GM18868 (cell line): ENCODE data around the gene PTPRM.
"Not testable (repeated sequence)": the region's sequence is repeated elsewhere in the genome, so short reads cannot be mapped to it uniquely, and the experiment has no call there.

ENCODE experiments used
- ATAC-seq: cut with Tn5 transposase; IDR thresholded peaks from one replicate; pipeline ENCODE4 v1.9.1; 2021; ENCODE audit warnings: mild to moderate bottlenecking, moderate library complexity; ENCODE audit not compliant: unreplicated experiment

Gene PTPRM

GRCh38 chr18:7721532-7721931 lies 154.4 kb downstream of the PTPRM start:
- ATAC-seq, result no peak

- ATAC-seq, result no peak
Measured at GRCh38 chr18:7722955-7723354, 155.8 kb downstream of the PTPRM start.

DNA sequence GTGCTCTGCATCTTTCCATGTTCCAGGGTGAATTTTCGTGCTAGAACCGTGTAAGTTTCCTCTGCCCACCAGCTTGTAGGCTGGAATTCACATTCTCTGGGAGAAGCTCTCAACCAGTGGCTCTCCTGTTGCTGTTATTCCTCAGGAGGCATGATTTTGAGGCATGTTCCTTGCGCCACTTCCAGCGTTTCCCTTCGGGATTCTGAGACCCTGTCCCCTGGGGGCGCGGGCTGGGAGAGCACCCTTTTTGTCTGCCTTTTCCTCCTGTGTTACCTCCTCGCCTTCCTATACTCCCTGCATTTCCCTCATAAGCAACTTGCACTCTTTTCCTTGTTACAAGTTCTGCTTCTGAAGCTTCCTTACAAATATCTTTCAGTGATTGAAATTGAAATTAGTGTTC lies 156.4 kb downstream of the PTPRM start:
- ATAC-seq, result no peak

GRCh38 chr18:7725473-7725872 lies 158.4 kb downstream of the PTPRM start:
- no peak for ATAC-seq

DNA sequence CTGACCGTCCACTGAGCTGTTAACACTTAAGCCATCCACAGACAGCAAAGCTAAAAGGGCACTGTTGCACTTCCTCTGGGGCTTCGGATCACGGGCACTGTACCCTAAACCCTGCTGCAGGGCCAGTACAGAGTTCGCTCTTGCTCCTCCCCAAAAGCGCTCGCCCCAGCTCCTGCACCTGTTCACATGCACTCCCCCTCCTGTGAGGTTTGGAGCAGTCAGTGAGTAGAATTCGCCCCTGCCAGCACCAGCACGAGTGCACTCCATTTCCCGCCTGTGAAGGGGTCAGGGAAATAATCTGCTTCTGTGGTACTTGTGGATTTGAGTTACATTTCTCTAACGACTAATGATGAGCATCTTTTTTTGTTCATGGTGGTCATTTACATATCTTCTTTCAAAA lies 158.8 kb downstream of the PTPRM start:
- ATAC-seq, result no peak

DNA sequence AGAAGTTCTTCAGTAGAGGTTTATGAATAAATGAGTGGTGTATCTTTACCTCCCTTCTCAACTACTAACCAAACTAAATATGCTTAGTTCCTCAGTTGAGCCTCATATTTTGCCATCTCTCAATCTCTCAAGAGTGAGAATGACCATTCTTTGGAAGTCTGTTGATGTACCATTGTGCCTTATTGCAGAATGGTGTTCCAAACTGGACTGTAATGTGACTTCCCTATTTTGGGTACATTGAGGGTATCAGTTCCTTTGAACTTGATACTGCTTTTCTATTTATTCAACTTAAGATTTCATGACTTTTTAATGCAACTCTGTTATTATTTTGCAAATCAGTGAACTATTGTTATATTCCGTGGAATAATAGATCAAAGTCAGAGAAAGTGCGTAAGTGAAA lies 159.4 kb downstream of the PTPRM start:
- ATAC-seq, result no peak

DNA sequence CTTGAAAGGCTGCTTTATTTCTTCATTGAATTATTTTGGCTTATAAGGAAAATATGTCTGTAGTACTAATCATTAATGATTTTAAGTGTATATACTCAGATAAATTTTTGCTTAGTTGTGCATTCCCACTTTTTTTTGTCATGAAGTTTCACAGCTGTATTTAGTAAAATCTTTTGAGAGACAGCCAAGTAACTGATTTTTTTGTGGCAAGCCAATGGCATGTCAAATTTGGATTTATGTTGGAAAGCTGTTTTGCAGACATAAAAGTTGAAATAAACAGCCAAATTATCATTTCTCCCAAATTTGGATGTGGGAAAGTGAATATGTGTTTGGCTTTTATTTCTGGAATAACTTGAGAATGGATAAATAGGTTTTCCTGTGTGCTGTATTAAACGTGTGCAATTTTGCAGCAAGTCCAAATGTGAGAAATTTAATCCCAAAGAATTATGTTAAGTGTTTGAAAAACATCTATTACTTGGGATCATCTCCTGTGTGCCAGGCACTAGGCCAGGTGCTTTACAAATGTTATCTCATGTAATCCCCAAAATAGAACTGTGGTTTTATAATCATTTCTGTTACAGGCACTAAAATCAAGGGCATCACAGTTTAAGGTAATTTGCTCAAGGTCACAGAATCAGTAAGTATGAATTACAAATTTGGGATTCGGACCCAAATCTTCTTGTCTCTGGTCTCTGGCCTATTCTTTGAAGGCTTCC lies 160.4 kb downstream of the PTPRM start:
- ATAC-seq, result no peak

DNA sequence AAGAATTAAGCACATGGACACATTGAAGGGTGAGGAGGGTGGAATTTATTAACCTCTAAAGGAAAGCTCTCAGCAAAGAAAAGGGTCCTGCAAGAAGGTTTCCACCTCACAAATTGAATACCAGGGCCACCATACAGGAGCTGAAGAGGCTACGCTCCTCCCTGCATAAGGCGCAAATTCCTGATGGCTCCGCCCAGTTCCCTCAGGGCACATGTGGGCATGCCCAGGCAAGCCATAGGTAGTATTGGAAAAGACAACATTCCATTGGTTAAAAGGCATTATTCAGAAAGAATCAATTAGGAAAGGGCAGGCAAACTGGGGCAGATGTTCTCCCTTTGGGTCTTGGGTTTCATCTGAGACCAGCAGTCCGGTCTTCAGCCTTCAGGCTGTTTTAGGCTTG lies 161.2 kb downstream of the PTPRM start:
- no peak for ATAC-seq

DNA sequence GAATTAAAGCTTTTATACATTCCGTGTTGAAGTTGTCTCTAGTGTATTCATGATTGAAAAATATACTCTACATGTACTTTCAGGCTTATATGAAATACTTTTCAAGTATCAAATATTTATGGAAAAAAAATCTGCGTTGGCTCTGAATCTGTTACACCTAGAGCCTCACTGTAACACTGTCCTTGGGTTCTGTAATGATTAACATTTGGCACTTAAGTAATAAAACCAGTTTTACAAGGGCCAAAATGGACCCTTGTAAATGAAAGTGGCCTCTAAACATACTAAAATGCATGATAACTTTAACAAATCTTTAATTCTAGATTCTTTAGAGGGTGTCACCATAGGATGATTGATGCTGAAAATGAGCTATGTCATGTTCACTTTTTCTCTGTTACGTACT lies 162.8 kb downstream of the PTPRM start:
- no peak for ATAC-seq

DNA sequence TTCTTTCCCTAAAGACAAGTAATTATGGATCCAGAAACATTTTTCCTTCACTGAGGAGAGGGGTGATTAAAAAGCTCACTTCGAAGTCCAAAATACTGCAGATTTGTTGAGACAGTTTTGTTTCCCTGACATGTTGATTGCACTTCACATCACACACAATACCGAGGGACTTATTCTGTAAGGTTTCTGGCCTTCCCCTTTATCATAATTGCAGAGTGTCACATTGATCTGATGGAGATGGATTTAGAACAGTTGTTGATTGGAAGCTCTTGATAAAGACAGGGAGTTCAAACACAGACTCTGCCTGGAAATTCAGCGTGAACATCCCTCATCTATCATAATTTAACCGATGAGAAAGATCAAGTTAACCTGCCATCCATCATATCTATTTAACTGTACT lies 163.6 kb downstream of the PTPRM start:
- no peak for ATAC-seq

DNA sequence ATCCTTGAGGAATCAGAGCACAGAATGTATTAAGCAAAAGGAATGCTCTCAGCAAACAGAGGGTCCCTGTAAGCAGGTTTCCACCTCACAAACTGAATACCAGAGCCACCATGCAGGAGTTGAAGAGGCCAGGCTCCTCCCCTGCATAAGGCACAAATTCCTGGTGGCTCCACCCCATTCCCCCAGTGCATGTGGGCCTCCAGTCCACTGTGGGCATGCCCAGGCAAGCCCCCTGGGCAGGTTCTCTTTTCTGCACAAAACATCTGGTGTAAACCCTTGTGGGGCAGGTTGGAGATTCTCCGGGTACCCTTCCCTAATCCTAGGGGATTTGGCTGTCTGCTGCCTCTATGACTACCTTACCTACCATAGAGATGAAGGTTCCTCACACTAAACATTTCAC lies 166.5 kb downstream of the PTPRM start:
- no peak for ATAC-seq

DNA sequence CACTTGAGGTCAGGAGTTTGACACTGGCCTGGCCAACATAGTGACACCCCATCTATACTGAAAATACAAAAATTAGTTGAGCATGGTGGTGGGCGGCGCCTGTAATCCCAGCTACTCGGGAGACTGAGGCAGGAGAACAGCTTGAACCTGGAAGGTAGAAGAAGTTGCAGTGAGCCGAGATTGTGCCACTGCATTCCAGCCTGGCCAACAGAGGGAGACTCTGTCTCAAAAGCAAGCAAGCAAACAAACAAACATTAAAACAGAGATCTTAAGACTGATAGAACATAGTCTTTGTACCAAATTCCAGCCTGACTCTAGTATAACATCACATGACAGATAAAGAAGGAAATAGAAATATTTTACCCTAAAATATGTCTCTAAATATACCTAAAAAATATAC lies 168.1 kb downstream of the PTPRM start:
- no peak for ATAC-seq

DNA sequence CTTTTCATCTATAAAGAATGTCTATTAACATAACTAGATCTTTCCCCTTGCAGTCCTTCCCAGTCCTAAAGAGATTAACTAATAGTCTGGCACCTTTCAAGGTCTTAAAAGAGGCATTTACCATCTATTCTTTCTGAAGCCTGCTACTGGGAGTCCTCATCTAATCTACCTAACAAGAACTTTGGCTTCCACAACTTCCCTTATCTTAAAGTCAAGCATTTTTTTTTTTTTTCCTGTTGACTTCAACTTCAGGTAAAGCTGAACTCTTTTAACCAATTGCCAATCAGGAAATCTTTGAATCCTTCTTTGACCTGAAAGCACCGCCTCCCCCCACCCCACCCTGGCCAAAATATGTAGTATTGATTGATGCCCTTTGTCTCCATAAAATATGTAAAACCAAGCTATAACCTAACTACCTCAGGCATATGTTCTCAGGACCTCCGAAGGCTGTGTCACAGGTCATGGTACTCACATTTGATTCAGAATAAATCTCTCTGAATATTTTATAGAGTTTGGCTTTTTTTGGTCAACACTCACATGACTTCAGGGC lies 168.6 kb downstream of the PTPRM start:
- ATAC-seq, result no peak

DNA sequence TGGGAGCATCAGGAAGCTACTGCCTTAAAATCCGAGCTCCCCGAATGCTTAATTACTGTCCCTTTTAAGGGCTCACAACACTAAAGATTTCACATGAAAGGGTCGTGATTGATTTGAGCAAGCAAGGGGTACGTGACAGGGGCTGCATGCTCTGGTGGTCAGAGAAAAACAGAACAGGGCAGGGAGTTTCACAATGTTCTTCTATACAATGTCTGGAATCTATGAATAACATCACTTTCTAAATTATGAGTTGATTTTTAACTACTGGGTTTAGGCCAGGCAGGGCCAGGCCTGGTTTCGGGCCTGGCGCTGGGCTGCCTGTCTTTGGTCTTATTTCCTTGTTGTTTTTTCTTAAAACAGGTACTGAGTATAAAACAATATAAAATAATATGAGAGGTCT lies 169.4 kb downstream of the PTPRM start:
- ATAC-seq, result not testable (repeated sequence)

GRCh38 chr18:7737550-7737949 lies 170.4 kb downstream of the PTPRM start:
- ATAC-seq, result no peak

GRCh38 chr18:7740821-7741220 lies 173.7 kb downstream of the PTPRM start:
- ATAC-seq, result no peak

GRCh38 chr18:7741640-7742039 lies 174.5 kb downstream of the PTPRM start:
- no peak for ATAC-seq

DNA sequence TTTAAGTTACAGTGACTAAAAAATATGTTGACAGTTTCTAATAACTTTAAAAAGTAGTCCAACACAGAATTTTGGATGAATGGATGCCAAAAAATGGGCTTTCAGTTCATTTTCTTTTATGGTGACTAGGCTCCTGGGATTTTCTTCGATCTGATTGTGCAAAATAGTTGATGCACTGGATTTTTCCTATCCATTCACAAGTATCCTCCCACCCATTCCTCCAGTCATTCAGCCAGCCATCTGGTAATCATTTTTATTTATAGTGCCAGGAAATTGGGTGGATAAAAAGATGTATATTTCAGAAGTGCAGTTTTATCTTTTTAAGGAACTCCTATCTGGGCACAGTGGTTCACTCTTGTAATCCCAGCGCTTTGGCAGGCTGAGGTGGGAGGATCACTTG lies 175.1 kb downstream of the PTPRM start:
- ATAC-seq, result no peak

- ATAC-seq, result no peak
Measured at GRCh38 chr18:7743256-7743655, 176.1 kb downstream of the PTPRM start.

DNA sequence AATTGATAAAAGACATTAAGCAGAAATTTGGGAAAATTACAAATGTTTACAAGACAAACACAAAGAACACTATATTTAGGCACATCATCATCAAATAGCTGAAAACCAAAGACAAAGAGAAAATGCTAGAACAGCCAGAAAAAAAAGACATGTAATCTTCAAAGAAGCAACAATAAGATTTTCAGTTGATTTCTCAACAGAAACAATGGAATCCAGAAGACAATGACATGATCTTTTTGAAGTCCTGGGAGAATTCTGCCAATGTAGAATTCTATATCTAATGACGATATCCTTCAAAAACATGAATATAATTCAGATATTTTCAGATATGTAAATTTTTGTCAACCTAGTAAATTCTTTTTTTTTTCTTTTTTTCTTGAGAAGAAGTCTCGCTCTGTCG lies 179.0 kb downstream of the PTPRM start:
- no peak for ATAC-seq

DNA sequence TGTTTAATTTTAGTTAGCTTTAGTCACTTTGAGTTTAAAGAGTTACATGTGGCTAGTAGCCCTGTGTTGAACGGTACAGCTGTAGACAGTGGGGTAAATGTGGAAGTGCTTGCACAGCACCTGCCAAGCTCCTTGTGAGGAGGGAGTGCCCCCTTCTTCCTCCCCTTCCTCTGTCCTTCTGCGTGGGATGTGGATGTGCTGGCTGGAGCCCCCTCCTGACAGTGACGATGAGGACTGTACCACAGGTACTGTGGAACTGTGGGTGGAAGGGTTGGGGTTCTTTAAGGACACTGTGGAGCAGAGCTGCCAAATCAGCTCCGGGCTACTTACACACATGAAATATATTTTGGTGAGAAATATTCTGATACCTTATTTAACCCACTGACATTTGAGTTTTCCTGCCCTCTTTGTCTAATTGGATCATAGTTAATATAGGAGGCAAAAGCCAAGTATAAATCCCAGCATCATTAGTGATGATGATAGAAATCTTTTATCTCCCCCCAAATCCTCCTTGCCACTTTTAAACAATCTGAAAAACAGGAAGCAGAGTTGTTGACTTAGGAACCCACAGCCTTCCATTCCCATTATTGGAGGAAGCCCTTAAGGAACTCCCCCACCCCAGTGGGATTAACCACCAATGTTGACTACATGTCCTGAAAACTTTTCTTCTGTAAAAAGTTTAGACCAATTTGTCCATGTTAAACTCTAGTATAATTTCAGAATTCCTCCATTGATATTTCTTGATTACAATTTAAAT lies 181.3 kb downstream of the PTPRM start:
- ATAC-seq, result no peak

DNA sequence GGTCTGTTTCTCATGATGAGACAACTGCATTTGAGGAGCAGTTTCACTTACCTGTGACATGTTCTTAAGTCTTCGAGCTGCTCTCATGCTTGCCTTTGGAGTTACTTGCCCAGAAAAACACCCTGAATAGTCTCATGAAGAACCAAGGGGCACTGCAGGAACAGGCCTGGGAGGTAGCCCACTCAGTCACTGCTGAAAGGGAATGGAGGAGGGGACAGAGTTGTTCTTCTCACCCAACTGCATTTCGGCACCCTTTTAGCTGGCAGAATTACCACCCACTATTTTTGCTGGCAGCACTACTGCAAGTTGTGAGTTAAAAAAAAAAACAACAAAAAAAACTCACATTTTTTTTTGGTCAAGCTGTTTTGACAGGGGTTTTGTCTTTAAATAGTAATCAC lies 181.9 kb downstream of the PTPRM start:
- ATAC-seq, result no peak
